GDM1 (cell line): ENCODE results near the gene CACTIN.
A peak's percentile ranks its signal among the peaks of the same experiment; 100 is the strongest.

Source experiments
- DNase-seq: peaks from one replicate; lab custom pipeline; 2025; lab: John Stamatoyannopoulos, UW

CACTIN gene

GRCh38 chr19:3609779-3610719 is 16.5 kb downstream of the CACTIN start:
- no peak for DNase-seq

- DNase-seq, result peak; percentile 75
These were observed 17.8 kb downstream of the CACTIN start for GRCh38 chr19:3608750-3609322.

GRCh38 chr19:3608079-3608641 is 18.4 kb downstream of the CACTIN start:
- DNase-seq, result peak; percentile 17

- peak; percentile 32 for DNase-seq
These were observed 19.1 kb downstream of the CACTIN start for GRCh38 chr19:3607303-3608078.

- DNase-seq, result peak; percentile 41
These were observed 19.8 kb downstream of the CACTIN start, which contains the start of gene TBXA2R for GRCh38 chr19:3606690-3607289. Gene TBXA2R (minus strand): TSS chr19:3606875. CDS start chr19:3600634, 6,241 bp downstream.

GRCh38 chr19:3606174-3606689 is 20.4 kb downstream of the CACTIN start:
- no peak for DNase-seq

GRCh38 chr19:3605770-3606169 is 20.8 kb downstream of the CACTIN start:
- no peak for DNase-seq

- no peak for DNase-seq
These were observed 21.2 kb downstream of the CACTIN start for GRCh38 chr19:3605361-3605760.

GRCh38 chr19:3604987-3605343 is 21.6 kb downstream of the CACTIN start:
- DNase-seq, result no peak

GRCh38 chr19:3604227-3604986 is 22.2 kb downstream of the CACTIN start:
- no peak for DNase-seq

- DNase-seq, result no peak
These were observed 23.3 kb downstream of the CACTIN start for GRCh38 chr19:3603121-3603811.

GRCh38 chr19:3601021-3601420 is 25.6 kb downstream of the CACTIN start:
- DNase-seq, result no peak

- DNase-seq, result no peak
These were observed 26.8 kb downstream of the CACTIN start for GRCh38 chr19:3599776-3600187.

GRCh38 chr19:3595521-3596061 is 31.0 kb downstream of the CACTIN start:
- DNase-seq, result no peak

GRCh38 chr19:3593156-3593555 is 33.4 kb downstream of the CACTIN start:
- DNase-seq, result no peak

GRCh38 chr19:3591876-3592613 is 34.5 kb downstream of the CACTIN start:
- DNase-seq, result no peak

GRCh38 chr19:3590991-3591659 is 35.5 kb downstream of the CACTIN start:
- DNase-seq, result no peak

- DNase-seq, result no peak
These were observed 36.6 kb downstream of the CACTIN start for GRCh38 chr19:3589949-3590348.

GRCh38 chr19:3589439-3589838 is 37.2 kb downstream of the CACTIN start:
- DNase-seq, result no peak
